ENCODE results near the gene VPS37C. TPM values are rescaled to one million over a fixed set of nuclear protein-coding genes. Genes with fewer than 3 reads are reported as not detected.

VPS37C gene
- total and polyA plus RNA-seq, 9 of the 15 experiments (the other 6 are each of a cell fraction or from before 2014, with no cell fraction given): 0.62 to 29.8 (median 11.5) TPM

DNA sequence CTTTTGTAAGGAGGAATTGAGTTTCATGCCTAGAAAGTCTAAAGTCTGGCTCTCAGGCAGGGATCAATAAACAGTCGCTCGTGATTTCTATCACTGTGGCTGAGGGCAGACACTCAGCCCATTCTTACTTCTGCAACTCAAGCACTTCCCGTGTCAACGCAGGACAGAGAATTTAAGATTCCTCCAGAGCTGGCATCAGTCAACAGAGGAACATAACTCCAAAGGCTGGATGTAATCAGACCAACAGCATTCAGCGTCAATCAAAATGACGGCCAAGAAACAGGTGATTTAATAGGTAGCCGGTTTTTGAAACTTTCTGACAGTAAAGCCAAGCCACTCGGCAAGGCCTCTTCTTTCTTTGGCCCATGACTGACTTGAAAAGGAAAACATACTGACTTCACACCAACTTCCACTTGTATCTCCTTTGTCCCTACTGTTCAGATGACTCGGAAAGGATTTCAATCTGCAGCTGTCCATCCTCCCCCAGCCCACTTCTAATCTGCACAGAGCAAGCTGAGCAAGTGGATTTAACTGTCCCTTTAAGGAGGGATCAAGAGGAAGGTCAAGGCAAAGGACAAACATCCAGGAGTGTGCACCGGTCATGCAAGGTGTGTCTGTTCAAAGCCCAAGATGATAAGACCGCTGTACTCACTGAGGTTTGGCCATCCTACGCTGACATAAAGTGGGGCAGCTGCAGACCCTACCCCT lies 9.5 kb downstream of the VPS37C start (continued):
- TF ChIP-seq PKNOX1 (IDR thresholded peaks at IDR 0.05) (peak; percentile 87), NFE2L1 (tag; IDR thresholded peaks at IDR 0.05; ENCODE audit: borderline replicate concordance, low read depth) (no peak), ZNF507 (tag; conservative IDR thresholded peaks at IDR 0.05) (no peak), POLR3G (IDR thresholded peaks at IDR 0.05; ENCODE audit: extremely low read depth, insufficient read length, insufficient replicate concordance) (no peak), SAP30 (IDR thresholded peaks at IDR 0.05; ENCODE audit: borderline replicate concordance, insufficient read depth, low read depth, low read length, poor library complexity, severe bottlenecking) (no peak), HDAC8 (tag; IDR thresholded peaks at IDR 0.05) (no peak), GATAD2A (IDR thresholded peaks at IDR 0.05) (no peak), DNMT1 (IDR thresholded peaks at IDR 0.05) (no peak), HMG20A (CRISPR knock-in tag; conservative IDR thresholded peaks at IDR 0.05) (no peak), TCF3 (CRISPR knock-in tag; IDR thresholded peaks at IDR 0.05) (peak; percentile 92), PCBP2 (IDR thresholded peaks at IDR 0.05; ENCODE audit: low read depth, low read length, poor library complexity, severe bottlenecking) (no peak), E2F5 (CRISPR knock-in tag; IDR thresholded peaks at IDR 0.05) (no peak), ESRRA (IDR thresholded peaks at IDR 0.05; ENCODE audit: borderline replicate concordance, low read depth) (peak; percentile 97), IRF2 (CRISPR knock-in tag; IDR thresholded peaks at IDR 0.05) (no peak), JUND (IDR thresholded peaks at IDR 0.05; ENCODE audit: borderline replicate concordance, low read depth, low read length) (peak; percentile 29; the same call in 1 of the 2 replicates), JUND (tag; IDR thresholded peaks at IDR 0.05; ENCODE audit: borderline replicate concordance, low read depth, low read length) (no peak)
- TF ChIP-seq, protein P1, sequence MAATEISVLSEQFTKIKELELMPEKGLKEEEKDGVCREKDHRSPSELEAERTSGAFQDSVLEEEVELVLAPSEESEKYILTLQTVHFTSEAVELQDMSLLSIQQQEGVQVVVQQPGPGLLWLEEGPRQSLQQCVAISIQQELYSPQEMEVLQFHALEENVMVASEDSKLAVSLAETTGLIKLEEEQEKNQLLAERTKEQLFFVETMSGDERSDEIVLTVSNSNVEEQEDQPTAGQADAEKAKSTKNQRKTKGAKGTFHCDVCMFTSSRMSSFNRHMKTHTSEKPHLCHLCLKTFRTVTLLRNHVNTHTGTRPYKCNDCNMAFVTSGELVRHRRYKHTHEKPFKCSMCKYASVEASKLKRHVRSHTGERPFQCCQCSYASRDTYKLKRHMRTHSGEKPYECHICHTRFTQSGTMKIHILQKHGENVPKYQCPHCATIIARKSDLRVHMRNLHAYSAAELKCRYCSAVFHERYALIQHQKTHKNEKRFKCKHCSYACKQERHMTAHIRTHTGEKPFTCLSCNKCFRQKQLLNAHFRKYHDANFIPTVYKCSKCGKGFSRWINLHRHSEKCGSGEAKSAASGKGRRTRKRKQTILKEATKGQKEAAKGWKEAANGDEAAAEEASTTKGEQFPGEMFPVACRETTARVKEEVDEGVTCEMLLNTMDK (IDR thresholded peaks at IDR 0.05; ENCODE audit: borderline replicate concordance, insufficient read depth, low read depth, low read length, poor library complexity, severe bottlenecking): no peak
- TF ChIP-seq, protein P2, sequence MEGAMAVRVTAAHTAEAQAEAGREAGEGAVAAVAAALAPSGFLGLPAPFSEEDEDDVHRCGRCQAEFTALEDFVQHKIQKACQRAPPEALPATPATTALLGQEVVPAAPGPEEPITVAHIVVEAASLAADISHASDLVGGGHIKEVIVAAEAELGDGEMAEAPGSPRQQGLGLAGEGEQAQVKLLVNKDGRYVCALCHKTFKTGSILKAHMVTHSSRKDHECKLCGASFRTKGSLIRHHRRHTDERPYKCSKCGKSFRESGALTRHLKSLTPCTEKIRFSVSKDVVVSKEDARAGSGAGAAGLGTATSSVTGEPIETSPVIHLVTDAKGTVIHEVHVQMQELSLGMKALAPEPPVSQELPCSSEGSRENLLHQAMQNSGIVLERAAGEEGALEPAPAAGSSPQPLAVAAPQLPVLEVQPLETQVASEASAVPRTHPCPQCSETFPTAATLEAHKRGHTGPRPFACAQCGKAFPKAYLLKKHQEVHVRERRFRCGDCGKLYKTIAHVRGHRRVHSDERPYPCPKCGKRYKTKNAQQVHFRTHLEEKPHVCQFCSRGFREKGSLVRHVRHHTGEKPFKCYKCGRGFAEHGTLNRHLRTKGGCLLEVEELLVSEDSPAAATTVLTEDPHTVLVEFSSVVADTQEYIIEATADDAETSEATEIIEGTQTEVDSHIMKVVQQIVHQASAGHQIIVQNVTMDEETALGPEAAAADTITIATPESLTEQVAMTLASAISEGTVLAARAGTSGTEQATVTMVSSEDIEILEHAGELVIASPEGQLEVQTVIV (CRISPR knock-in tag; IDR thresholded peaks at IDR 0.05; ENCODE audit: borderline replicate concordance): no peak
- TF ChIP-seq, protein P3, sequence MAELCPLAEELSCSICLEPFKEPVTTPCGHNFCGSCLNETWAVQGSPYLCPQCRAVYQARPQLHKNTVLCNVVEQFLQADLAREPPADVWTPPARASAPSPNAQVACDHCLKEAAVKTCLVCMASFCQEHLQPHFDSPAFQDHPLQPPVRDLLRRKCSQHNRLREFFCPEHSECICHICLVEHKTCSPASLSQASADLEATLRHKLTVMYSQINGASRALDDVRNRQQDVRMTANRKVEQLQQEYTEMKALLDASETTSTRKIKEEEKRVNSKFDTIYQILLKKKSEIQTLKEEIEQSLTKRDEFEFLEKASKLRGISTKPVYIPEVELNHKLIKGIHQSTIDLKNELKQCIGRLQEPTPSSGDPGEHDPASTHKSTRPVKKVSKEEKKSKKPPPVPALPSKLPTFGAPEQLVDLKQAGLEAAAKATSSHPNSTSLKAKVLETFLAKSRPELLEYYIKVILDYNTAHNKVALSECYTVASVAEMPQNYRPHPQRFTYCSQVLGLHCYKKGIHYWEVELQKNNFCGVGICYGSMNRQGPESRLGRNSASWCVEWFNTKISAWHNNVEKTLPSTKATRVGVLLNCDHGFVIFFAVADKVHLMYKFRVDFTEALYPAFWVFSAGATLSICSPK (IDR thresholded peaks at IDR 0.05; ENCODE audit: borderline replicate concordance): no peak
